ENCODE data around the gene FARS2. TPM values are rescaled to one million over a fixed set of nuclear protein-coding genes. Genes with fewer than 3 reads are reported as not detected.

The FARS2 gene
- total and polyA plus RNA-seq, 10 donors = 9.0 to 27.4 (median 19.8) TPM

DNA sequence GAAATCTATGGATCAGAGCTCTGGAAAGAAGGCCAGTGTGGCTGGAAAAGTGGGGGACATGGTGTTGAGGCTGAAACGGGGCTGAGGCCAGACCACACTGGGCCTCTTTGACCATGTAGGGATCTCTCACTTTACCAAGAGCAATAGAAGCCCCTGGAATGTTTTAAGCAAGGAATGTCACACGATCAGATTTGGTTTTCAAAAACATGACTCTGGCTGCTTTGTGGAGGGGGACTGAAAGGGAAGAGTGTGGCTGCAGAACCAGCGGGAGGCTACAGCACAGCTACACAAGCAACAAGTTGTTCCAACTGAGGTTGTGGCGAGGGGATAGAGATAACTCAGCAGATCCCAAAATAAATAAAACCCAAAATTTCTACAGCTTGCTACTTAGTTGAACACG is 399.5 kb downstream of the FARS2 start:
- intact Hi-C loops (cut with DNase I; ENCODE audit: low total_unique reads) = no loop called here
- Histone ChIP-seq H3K27me3 (replicated peaks in 1 of 7) (no peaks in the 10 kb centered on the region), H3K9me3 (no peaks in the 10 kb centered on the region), H3K4me3 (no peak overlapping the region), H3K36me3 (peaks cover 0 to 4% (median 0%) of the 10 kb centered on the region in 6 donors), H3K27ac (no peak overlapping the region), H3K4me1 (peaks cover 0 to 25% (median 10%) of the 10 kb centered on the region in 6 donors)
- DNase-seq = no peak
- TF ChIP-seq POLR2AphosphoS5 (IDR thresholded peaks at IDR 0.05) = no peak
- TF ChIP-seq, protein P1, sequence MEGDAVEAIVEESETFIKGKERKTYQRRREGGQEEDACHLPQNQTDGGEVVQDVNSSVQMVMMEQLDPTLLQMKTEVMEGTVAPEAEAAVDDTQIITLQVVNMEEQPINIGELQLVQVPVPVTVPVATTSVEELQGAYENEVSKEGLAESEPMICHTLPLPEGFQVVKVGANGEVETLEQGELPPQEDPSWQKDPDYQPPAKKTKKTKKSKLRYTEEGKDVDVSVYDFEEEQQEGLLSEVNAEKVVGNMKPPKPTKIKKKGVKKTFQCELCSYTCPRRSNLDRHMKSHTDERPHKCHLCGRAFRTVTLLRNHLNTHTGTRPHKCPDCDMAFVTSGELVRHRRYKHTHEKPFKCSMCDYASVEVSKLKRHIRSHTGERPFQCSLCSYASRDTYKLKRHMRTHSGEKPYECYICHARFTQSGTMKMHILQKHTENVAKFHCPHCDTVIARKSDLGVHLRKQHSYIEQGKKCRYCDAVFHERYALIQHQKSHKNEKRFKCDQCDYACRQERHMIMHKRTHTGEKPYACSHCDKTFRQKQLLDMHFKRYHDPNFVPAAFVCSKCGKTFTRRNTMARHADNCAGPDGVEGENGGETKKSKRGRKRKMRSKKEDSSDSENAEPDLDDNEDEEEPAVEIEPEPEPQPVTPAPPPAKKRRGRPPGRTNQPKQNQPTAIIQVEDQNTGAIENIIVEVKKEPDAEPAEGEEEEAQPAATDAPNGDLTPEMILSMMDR (IDR thresholded peaks at IDR 0.05 in 8 of 11, conservative IDR thresholded peaks at IDR 0.05 in 3 of 11) = no peak
- TF ChIP-seq POLR2A (IDR thresholded peaks at IDR 0.05) = no peak
- 69 to 92% (median 72%) methylated on average over 5 of the region's 5 CpGs for WGBS, 5 donors

DNA sequence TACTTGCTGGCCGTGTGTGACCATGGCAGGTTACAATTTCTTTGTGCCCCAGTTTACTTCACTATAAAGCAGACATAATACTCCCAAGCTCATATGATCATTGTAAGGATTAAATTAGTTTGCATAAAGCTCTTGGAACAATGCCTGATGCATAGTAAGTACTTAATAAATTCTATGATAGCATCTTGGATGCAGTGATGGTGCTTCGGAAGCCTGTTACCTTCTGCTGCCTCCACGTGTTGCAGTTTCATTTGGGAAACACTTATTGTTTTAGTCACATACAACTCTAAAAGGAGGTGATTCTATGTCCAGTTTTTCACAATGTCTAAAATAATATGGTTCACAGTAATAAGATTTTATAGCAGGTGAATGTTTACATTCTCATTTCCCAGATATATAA is 401.5 kb downstream of the FARS2 start:
- Histone ChIP-seq H3K27me3 (replicated peaks in 1 of 7) (no peaks in the 10 kb centered on the region), H3K4me1 (peaks cover 0 to 44% (median 11%) of the 10 kb centered on the region in 6 donors), H3K9me3 (no peaks in the 10 kb centered on the region), H3K36me3 (no peaks in the 10 kb centered on the region), H3K27ac (no peak overlapping the region), H3K4me3 (no peak overlapping the region)
- WGBS, 5 donors = 90 to 97% (median 93%) methylated on average over 3 of the region's 3 CpGs
- intact Hi-C loops (cut with DNase I; ENCODE audit: low total_unique reads) = no loop called here
- no peak for DNase-seq
- TF ChIP-seq POLR2AphosphoS5 (IDR thresholded peaks at IDR 0.05) (no peak), POLR2A (IDR thresholded peaks at IDR 0.05) (no peak)
- TF ChIP-seq, protein P1 (IDR thresholded peaks at IDR 0.05 in 8 of 11, conservative IDR thresholded peaks at IDR 0.05 in 3 of 11) = no peak

DNA sequence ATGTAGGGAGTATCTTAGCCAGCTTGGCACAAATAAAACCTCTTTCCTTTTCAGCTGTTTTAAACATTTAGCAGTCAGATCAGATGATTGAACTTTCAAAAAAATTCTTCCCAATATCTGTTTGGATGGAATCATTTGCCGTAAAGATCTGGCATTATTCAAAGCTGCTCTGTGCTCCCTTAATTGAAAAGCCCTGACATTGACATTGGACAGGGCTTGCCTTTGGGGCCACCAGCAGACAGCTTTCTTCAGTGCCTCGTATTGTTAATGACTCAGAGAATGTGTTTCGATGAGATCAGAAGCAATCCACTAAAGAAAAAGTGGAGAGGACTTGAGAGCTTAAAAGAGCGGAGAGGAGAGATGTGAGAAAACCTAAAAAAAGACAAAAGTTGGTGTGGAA is 401.9 kb downstream of the FARS2 start:
- TF ChIP-seq, protein P1 (IDR thresholded peaks at IDR 0.05 in 8 of 11, conservative IDR thresholded peaks at IDR 0.05 in 3 of 11) = no peak
- TF ChIP-seq POLR2AphosphoS5 (IDR thresholded peaks at IDR 0.05) (no peak), POLR2A (IDR thresholded peaks at IDR 0.05) (no peak)
- 82 to 92% (median 86%) methylated on average over 4 of the region's 4 CpGs for WGBS, 5 donors
- intact Hi-C loops (cut with DNase I; ENCODE audit: low total_unique reads) = no loop called here
- Histone ChIP-seq H3K4me3 (no peak overlapping the region), H3K27me3 (replicated peaks in 1 of 7) (no peaks in the 10 kb centered on the region), H3K36me3 (no peaks in the 10 kb centered on the region), H3K9me3 (no peaks in the 10 kb centered on the region), H3K4me1 (peaks cover 0 to 49% (median 11%) of the 10 kb centered on the region in 6 donors), H3K27ac (no peak overlapping the region)
- DNase-seq = no peak

DNA sequence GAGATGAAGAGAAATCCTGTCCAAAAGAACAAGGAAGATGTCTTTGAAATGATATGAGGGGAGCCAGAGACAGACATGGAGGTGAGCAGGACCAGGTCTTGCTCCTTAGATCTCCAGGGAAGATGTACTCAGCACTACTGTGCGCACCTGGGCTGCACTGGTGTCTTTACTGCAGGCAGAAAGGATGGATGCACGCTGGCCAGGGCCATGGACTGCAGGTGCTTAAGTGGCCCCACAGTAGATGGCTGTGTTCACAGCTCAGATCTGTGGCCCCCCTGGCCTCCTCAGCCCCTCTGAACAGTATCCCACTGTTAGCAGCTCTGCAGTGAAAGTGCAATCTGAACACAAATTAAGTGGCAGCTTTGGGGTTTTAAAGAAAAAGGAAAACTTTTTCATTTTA is 402.4 kb downstream of the FARS2 start:
- H3K4me1 ChIP-seq = peaks cover 0 to 49% (median 11%) of the 10 kb centered on the region in 6 donors
- H3K27ac ChIP-seq = no peak overlapping the region
- TF ChIP-seq POLR2A (IDR thresholded peaks at IDR 0.05) = no peak
- TF ChIP-seq POLR2AphosphoS5 (IDR thresholded peaks at IDR 0.05) = no peak
- TF ChIP-seq, protein P1 (IDR thresholded peaks at IDR 0.05 in 8 of 11, conservative IDR thresholded peaks at IDR 0.05 in 3 of 11) = no peak
- no peaks in the 10 kb centered on the region for H3K36me3 ChIP-seq
- intact Hi-C loops (cut with DNase I; ENCODE audit: low total_unique reads) = no loop called here
- 88 to 97% (median 93%) methylated on average over 2 of the region's 2 CpGs for WGBS, 5 donors
- H3K9me3 ChIP-seq = no peaks in the 10 kb centered on the region
- no peaks in the 10 kb centered on the region for H3K27me3 ChIP-seq (replicated peaks in 1 of 7)
- no peak overlapping the region for H3K4me3 ChIP-seq
- no peak for DNase-seq

All from spleen (tissue), 11 donors.